Astrocyte (in vitro differentiated cells and primary cell): ENCODE measurements around the gene DMRT2.

ENCODE experiments used
- EZH2 ChIP-seq: IDR thresholded peaks from 2 replicates; pipeline ENCODE4 v1.6.1; 2012; ENCODE audit warnings: mild to moderate bottlenecking, low read length, inconsistent platforms; ENCODE audit not compliant: insufficient read depth
- TF ChIP-seq, protein P1 (sequence below): IDR thresholded peaks from 2 replicates; pipeline ENCODE4 v1.5.1; 2011; ENCODE audit warnings: low read depth, mild to moderate bottlenecking, inconsistent platforms, low read length, moderate library complexity; ENCODE audit not compliant: insufficient read depth

- TF ChIP-seq, protein P1, sequence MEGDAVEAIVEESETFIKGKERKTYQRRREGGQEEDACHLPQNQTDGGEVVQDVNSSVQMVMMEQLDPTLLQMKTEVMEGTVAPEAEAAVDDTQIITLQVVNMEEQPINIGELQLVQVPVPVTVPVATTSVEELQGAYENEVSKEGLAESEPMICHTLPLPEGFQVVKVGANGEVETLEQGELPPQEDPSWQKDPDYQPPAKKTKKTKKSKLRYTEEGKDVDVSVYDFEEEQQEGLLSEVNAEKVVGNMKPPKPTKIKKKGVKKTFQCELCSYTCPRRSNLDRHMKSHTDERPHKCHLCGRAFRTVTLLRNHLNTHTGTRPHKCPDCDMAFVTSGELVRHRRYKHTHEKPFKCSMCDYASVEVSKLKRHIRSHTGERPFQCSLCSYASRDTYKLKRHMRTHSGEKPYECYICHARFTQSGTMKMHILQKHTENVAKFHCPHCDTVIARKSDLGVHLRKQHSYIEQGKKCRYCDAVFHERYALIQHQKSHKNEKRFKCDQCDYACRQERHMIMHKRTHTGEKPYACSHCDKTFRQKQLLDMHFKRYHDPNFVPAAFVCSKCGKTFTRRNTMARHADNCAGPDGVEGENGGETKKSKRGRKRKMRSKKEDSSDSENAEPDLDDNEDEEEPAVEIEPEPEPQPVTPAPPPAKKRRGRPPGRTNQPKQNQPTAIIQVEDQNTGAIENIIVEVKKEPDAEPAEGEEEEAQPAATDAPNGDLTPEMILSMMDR: no peak
- no peak for TF ChIP-seq EZH2
These were observed 3.1 kb downstream of the DMRT2 start for GRCh38 chr9:1053282-1053621.
